Urinary bladder (tissue), 4 donors: ENCODE results near the gene DNAJC19. TPM values are rescaled to one million over a fixed set of nuclear protein-coding genes. Genes with fewer than 3 reads are reported as not detected.

Experiments used
- DNase-seq: peaks from one replicate; pipeline ENCODE4 v3.0.0-alpha.2; 2015; ENCODE audit errors: extremely low spot score
- H3K27ac ChIP-seq: one replicate; pipeline ENCODE4 v1.5.1; 2013; ENCODE audit warnings: low read depth, mild to moderate bottlenecking, moderate library complexity
- H3K36me3 ChIP-seq: one replicate; pipeline ENCODE4 v1.6.1; 2013; ENCODE audit warnings: mild to moderate bottlenecking, moderate library complexity; ENCODE audit not compliant: insufficient read depth
- H3K4me1 ChIP-seq: one replicate; pipeline ENCODE4 v1.6.1; 2013; ENCODE audit warnings: mild to moderate bottlenecking, moderate library complexity; ENCODE audit not compliant: insufficient read depth
- H3K4me3 ChIP-seq: one replicate; pipeline ENCODE4 v1.5.1; 2013; ENCODE audit warnings: low read depth, low read length
- WGBS: extraction: QIAGEN DNeasy Blood & Tissue Kit; methylation state at CpG from one replicate; pipeline ENCODE4 v1.1.7; 2013; 5-methylcytosine and 5-hydroxymethylcytosine counted together
- polyA plus RNA-seq: library from polyadenylated mRNA; stranded (reverse); fragments of 200-250 nt; gene quantifications from one replicate; pipeline ENCODE4 v1.2.3, GENCODE V29; 2013
- total RNA-seq: library from RNA; depleted of rRNA; stranded (reverse); fragments of >200 nt; gene quantifications from one replicate; pipeline ENCODE4 v1.2.3, GENCODE V29; 2014
- donor health status: healthy with polysubstance abuse.
- donor health status: healthy.

Gene DNAJC19
- total and polyA plus RNA-seq, 2 donors: 47.2 to 51.8 TPM

GRCh38 chr3:180983136-180983535, 6.4 kb downstream of the DNAJC19 start:
- 70% methylated on average over 2 of the region's 2 CpGs for WGBS

GRCh38 chr3:180981912-180982311, 7.6 kb downstream of the DNAJC19 start:
- WGBS: 85% methylated on average over 2 of the region's 2 CpGs
- DNase-seq: no peak
- no peak overlapping the region for H3K4me3 ChIP-seq
- no peaks in the 10 kb centered on the region for H3K4me1 ChIP-seq
- H3K36me3 ChIP-seq: peaks cover 4% of the 10 kb centered on the region
- H3K27ac ChIP-seq: no peak overlapping the region

More at GRCh38 chr3:180983136-180983535, 6.4 kb downstream of the DNAJC19 start:
- Histone ChIP-seq H3K36me3 (peaks cover 4% of the 10 kb centered on the region), H3K4me3 (no peak overlapping the region), H3K4me1 (no peaks in the 10 kb centered on the region), H3K27ac (no peak overlapping the region)
- no peak for DNase-seq

- no peak for DNase-seq
- Histone ChIP-seq H3K4me3 (no peak overlapping the region), H3K27ac (no peak overlapping the region), H3K36me3 (peaks cover 4% of the 10 kb centered on the region), H3K4me1 (no peaks in the 10 kb centered on the region)
Observed at GRCh38 chr3:180980611-180981010, 8.9 kb downstream of the DNAJC19 start.

GRCh38 chr3:180979961-180980360, 9.6 kb downstream of the DNAJC19 start:
- Histone ChIP-seq H3K4me1 (no peaks in the 10 kb centered on the region), H3K4me3 (no peak overlapping the region), H3K36me3 (peaks cover 2% of the 10 kb centered on the region), H3K27ac (no peak overlapping the region)
- DNase-seq: no peak

- Histone ChIP-seq H3K4me3 (no peak overlapping the region), H3K36me3 (peaks cover 4% of the 10 kb centered on the region), H3K27ac (no peak overlapping the region), H3K4me1 (no peaks in the 10 kb centered on the region)
- DNase-seq: no peak
Observed at GRCh38 chr3:180977498-180977897, 12.0 kb downstream of the DNAJC19 start.

- DNase-seq: no peak
- no peak overlapping the region for H3K27ac ChIP-seq
- H3K4me1 ChIP-seq: no peaks in the 10 kb centered on the region
- 91% methylated on average over 6 of the region's 6 CpGs for WGBS
- no peak overlapping the region for H3K4me3 ChIP-seq
- peaks cover 2% of the 10 kb centered on the region for H3K36me3 ChIP-seq
Observed at GRCh38 chr3:180974286-180974685, 15.2 kb downstream of the DNAJC19 start.

- peaks cover 2% of the 10 kb centered on the region for H3K36me3 ChIP-seq
- 88% methylated on average over 2 of the region's 2 CpGs for WGBS
- no peaks in the 10 kb centered on the region for H3K4me1 ChIP-seq
- no peak for DNase-seq
- no peak overlapping the region for H3K4me3 ChIP-seq
- H3K27ac ChIP-seq: no peak overlapping the region
Observed at GRCh38 chr3:180973543-180973942, 16.0 kb downstream of the DNAJC19 start.

- 98% methylated on average over 6 of the region's 6 CpGs for WGBS
- H3K27ac ChIP-seq: no peak overlapping the region
- no peaks in the 10 kb centered on the region for H3K4me1 ChIP-seq
- no peak overlapping the region for H3K4me3 ChIP-seq
- no peak for DNase-seq
- H3K36me3 ChIP-seq: peaks cover 4% of the 10 kb centered on the region
Observed at GRCh38 chr3:180970931-180971330, 18.6 kb downstream of the DNAJC19 start.

- 93% methylated on average over 1 of the region's 1 CpG for WGBS
- Histone ChIP-seq H3K27ac (no peak overlapping the region), H3K4me1 (no peaks in the 10 kb centered on the region), H3K4me3 (no peak overlapping the region), H3K36me3 (peaks cover 4% of the 10 kb centered on the region)
- no peak for DNase-seq
Observed at GRCh38 chr3:180962530-180962929, 27.0 kb downstream of the DNAJC19 start.

- no peak for DNase-seq
- Histone ChIP-seq H3K27ac (no peak overlapping the region), H3K4me1 (no peaks in the 10 kb centered on the region), H3K36me3 (peaks cover 2% of the 10 kb centered on the region), H3K4me3 (no peak overlapping the region)
- 91% methylated on average over 1 of the region's 1 CpG for WGBS
Observed at GRCh38 chr3:180961552-180961951, 28.0 kb downstream of the DNAJC19 start.

GRCh38 chr3:180961087-180961486, 28.4 kb downstream of the DNAJC19 start:
- DNase-seq: no peak
- Histone ChIP-seq H3K27ac (no peak overlapping the region), H3K4me3 (no peak overlapping the region), H3K4me1 (no peaks in the 10 kb centered on the region), H3K36me3 (peaks cover 2% of the 10 kb centered on the region)
- WGBS: 93% methylated on average over 3 of the region's 3 CpGs

- no peak for DNase-seq
- H3K36me3 ChIP-seq: peaks cover 2% of the 10 kb centered on the region
- 95% methylated on average over 1 of the region's 1 CpG for WGBS
- no peak overlapping the region for H3K27ac ChIP-seq
- H3K4me1 ChIP-seq: no peaks in the 10 kb centered on the region
- H3K4me3 ChIP-seq: no peak overlapping the region
Observed at GRCh38 chr3:180959691-180960090, 29.8 kb downstream of the DNAJC19 start.

- Histone ChIP-seq H3K4me3 (no peak overlapping the region), H3K27ac (no peak overlapping the region), H3K36me3 (peaks cover 6% of the 10 kb centered on the region), H3K4me1 (no peaks in the 10 kb centered on the region)
- WGBS: 94% methylated on average over 4 of the region's 4 CpGs
- no peak for DNase-seq
Observed at GRCh38 chr3:180947761-180948390, 41.7 kb downstream of the DNAJC19 start.

GRCh38 chr3:180940826-180941225, 48.7 kb downstream of the DNAJC19 start:
- no peak overlapping the region for H3K4me3 ChIP-seq
- DNase-seq: no peak
- over 99% methylated on average over 5 of the region's 5 CpGs for WGBS
- H3K36me3 ChIP-seq: peaks cover 7% of the 10 kb centered on the region
- no peak overlapping the region for H3K27ac ChIP-seq
- no peaks in the 10 kb centered on the region for H3K4me1 ChIP-seq

- WGBS: 88% methylated on average over 1 of the region's 1 CpG
- no peak overlapping the region for H3K4me3 ChIP-seq
- no peaks in the 10 kb centered on the region for H3K4me1 ChIP-seq
Observed at GRCh38 chr3:180934638-180935037, 54.9 kb downstream of the DNAJC19 start.

More at GRCh38 chr3:180934638-180935037, 54.9 kb downstream of the DNAJC19 start:
- no peak overlapping the region for H3K27ac ChIP-seq
- DNase-seq: no peak
- peaks cover 6% of the 10 kb centered on the region for H3K36me3 ChIP-seq
